SK-N-MC (cell line): ENCODE measurements around the gene CD2BP2.
"Not testable (repeated sequence)": the region's sequence is repeated elsewhere in the genome, so short reads cannot be mapped to it uniquely, and the experiment has no call there.

Experiments
- EZH2 ChIP-seq: fragments of 200-600 bp; sonication (generic); IDR thresholded peaks from one replicate; pipeline ENCODE4 v1.6.1; 2017; ENCODE audit warnings: antibody characterized with exemption
- POLR2AphosphoS5 ChIP-seq: IDR thresholded peaks from 2 replicates; pipeline ENCODE4 v1.6.1; 2012; ENCODE audit warnings: mild to moderate bottlenecking, low read depth, low read length, borderline replicate concordance

DNA sequence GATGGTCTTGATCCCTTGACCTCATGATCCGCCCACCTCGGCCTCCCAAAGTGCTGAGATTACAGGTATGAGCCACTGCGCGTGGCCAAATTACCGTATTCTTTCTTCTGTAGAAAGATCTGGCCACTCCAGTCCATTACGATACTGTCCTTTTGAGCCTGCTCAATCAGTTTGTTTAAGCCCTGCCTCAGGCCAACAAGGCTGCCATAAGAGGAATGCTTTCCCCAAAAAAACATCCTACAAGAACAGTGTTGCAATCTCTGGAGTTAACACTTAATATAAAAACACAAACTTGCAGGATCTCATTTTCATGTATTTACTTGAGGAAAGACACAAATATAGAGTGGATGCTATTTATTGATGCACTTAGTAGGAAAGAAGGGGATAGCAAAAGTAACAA is 30.9 kb downstream of the CD2BP2 start:
- not testable (repeated sequence) for TF ChIP-seq EZH2, POLR2AphosphoS5
